ENCODE measurements around the gene SSNA1.

Gene SSNA1, protein sequence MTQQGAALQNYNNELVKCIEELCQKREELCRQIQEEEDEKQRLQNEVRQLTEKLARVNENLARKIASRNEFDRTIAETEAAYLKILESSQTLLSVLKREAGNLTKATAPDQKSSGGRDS

DNA sequence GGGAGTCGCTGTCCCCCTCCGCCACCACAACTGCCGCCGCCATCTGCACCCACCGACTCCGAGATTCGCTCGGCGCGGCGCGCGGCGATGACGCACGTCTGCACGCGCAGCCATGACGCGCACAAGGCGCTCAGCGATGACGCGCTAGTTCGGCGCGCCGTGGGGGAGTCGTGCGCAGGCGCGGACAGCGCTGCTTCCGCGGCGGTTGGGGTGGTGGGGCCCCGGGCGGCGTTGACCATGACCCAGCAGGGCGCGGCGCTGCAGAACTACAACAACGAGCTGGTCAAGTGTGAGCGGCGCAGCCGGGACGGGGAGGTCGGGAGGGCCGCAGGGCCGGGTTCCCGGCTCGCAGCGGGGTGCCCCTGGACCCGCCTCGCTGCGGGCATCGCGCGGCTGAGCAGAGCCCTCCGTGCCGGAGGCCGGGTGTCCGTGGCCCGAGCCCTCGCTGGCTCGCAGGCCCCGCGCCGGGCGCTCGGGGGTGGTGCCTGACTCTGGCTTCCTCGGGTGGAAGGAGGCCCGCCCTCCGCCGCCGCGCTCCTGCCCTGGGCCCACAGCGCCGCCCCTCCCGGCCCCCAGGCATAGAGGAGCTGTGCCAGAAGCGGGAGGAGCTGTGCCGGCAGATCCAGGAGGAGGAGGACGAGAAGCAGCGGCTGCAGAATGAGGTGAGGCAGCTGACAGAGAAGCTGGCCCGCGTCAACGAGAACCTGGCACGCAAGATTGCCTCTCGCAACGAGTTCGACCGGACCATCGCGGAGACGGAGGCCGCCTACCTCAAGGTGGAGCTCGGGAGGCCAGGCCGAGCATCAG is at the start of gene SSNA1, which contains the start of gene ANAPC2:
Gene SSNA1 (plus strand): TSS at position 187 of the 807 bp plus-strand sequence. CDS start 51 bp downstream, at position 238.
Gene ANAPC2 (minus strand): TSS at position 71 of the 807 bp plus-strand sequence. CDS start 28 bp downstream, at position 43.
- H3K36me3 ChIP-seq (ENCODE audit: control insufficient read depth in 2 of 2, insufficient read depth in 1 of 2, low read length in 2 of 2) = peaks cover 0 to 69% of the 10 kb centered on the region in 2 experiments; a peak in 1 of 3 replicates
- H3K4me3 ChIP-seq (ENCODE audit: low read depth, low read length) = peak within 1 kb of the TSS; percentile 92
- H3K9me3 ChIP-seq (ENCODE audit: control insufficient read depth, insufficient read depth, low read depth, low read length) = no peaks in the 10 kb centered on the region
- CTCF ChIA-PET = interaction anchor here (0.7 to 3.5 kb wide), 12 partner anchors 9 to 342 kb away, joined by 3 to 22 read pairs (median 4); partner anchors contain the start of genes RNF224 and TPRN
- POLR2A ChIA-PET = interaction anchor here (0.5 to 7.1 kb wide), 28 partner anchors 10 to 416 kb away, joined by 3 to 178 read pairs (median 5); partner anchors contain the start of genes LRRC26, MAN1B1, MRPL41 and NDOR1
- peaks cover 11% of the 10 kb centered on the region for H3K4me1 ChIP-seq (ENCODE audit: control insufficient read depth, insufficient read depth, low read length)
- peak within 1 kb of the TSS; percentile 92 for H3K27ac ChIP-seq (ENCODE audit: extremely low read depth, low read depth, low read length)
- TF ChIP-seq ZNF350 (tag by site-specific recombination; IDR thresholded peaks at IDR 0.05) (no peak), ZEB2 (tag by site-specific recombination; IDR thresholded peaks at IDR 0.05) (peak; percentile 86), ZNF24 (tag by site-specific recombination; IDR thresholded peaks at IDR 0.05) (peak; percentile 73; the same call in 1 of the 2 replicates), ZNF341 (tag by site-specific recombination; IDR thresholded peaks at IDR 0.05; ENCODE audit: low read depth) (peak; percentile 99), ZNF146 (tag by site-specific recombination; IDR thresholded peaks at IDR 0.05) (peak; percentile 81), YY2 (tag by site-specific recombination; IDR thresholded peaks at IDR 0.05) (peak; percentile 99), KLF10 (tag by site-specific recombination; IDR thresholded peaks at IDR 0.05) (peak; percentile 83; the same call in 1 of the 2 replicates), ZNF561 (tag by site-specific recombination; IDR thresholded peaks at IDR 0.05; ENCODE audit: borderline replicate concordance) (peak; percentile 91; the same call in 1 of the 2 replicates), SP7 (tag by site-specific recombination; IDR thresholded peaks at IDR 0.05) (peak; percentile 84), HOXC10 (CRISPR knock-in tag; IDR thresholded peaks at IDR 0.05) (0 out of 2 replicates have a peak, but pooled peaks have one; percentile 76), ZNF610 (tag by site-specific recombination; IDR thresholded peaks at IDR 0.05; ENCODE audit: borderline replicate concordance) (peak; percentile 64; the same call in 1 of the 2 replicates), GLIS2 (tag by site-specific recombination; IDR thresholded peaks at IDR 0.05) (peak; percentile 82), ZNF707 (tag by site-specific recombination; IDR thresholded peaks at IDR 0.05) (no peak), ZFP37 (tag by site-specific recombination; IDR thresholded peaks at IDR 0.05) (0 out of 2 replicates have a peak, but pooled peaks have one; percentile 5), ZNF423 (tag by site-specific recombination; IDR thresholded peaks at IDR 0.05) (no peak), ZNF2 (tag by site-specific recombination; IDR thresholded peaks at IDR 0.05) (peak; percentile 61), KLF9 (tag by site-specific recombination; IDR thresholded peaks at IDR 0.05; ENCODE audit: low read depth) (peak; percentile 11; the same call in 1 of the 2 replicates), ZNF624 (tag by site-specific recombination; IDR thresholded peaks at IDR 0.05) (no peak), ZNF335 (tag by site-specific recombination; conservative IDR thresholded peaks at IDR 0.05) (peak; percentile 88), ZNF221 (tag by site-specific recombination; IDR thresholded peaks at IDR 0.05; ENCODE audit: borderline replicate concordance) (no peak; the same call in 1 of the 2 replicates), KLF7 (tag by site-specific recombination; IDR thresholded peaks at IDR 0.05; ENCODE audit: borderline replicate concordance) (0 out of 2 replicates have a peak, but pooled peaks have one; percentile 16), ZNF394 (tag by site-specific recombination; IDR thresholded peaks at IDR 0.05; ENCODE audit: borderline replicate concordance) (peak; percentile 100), ZNF223 (tag by site-specific recombination; IDR thresholded peaks at IDR 0.05) (0 out of 2 replicates have a peak, but pooled peaks have one; percentile 33), FEZF1 (tag by site-specific recombination; IDR thresholded peaks at IDR 0.05) (0 out of 2 replicates have a peak, but pooled peaks have one; percentile 14), GLIS1 (tag by site-specific recombination; IDR thresholded peaks at IDR 0.05) (peak; percentile 69)
- TF ChIP-seq, protein P1, sequence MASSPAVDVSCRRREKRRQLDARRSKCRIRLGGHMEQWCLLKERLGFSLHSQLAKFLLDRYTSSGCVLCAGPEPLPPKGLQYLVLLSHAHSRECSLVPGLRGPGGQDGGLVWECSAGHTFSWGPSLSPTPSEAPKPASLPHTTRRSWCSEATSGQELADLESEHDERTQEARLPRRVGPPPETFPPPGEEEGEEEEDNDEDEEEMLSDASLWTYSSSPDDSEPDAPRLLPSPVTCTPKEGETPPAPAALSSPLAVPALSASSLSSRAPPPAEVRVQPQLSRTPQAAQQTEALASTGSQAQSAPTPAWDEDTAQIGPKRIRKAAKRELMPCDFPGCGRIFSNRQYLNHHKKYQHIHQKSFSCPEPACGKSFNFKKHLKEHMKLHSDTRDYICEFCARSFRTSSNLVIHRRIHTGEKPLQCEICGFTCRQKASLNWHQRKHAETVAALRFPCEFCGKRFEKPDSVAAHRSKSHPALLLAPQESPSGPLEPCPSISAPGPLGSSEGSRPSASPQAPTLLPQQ (tag by site-specific recombination; IDR thresholded peaks at IDR 0.05) = peak; percentile 98
- TF ChIP-seq, protein P2, sequence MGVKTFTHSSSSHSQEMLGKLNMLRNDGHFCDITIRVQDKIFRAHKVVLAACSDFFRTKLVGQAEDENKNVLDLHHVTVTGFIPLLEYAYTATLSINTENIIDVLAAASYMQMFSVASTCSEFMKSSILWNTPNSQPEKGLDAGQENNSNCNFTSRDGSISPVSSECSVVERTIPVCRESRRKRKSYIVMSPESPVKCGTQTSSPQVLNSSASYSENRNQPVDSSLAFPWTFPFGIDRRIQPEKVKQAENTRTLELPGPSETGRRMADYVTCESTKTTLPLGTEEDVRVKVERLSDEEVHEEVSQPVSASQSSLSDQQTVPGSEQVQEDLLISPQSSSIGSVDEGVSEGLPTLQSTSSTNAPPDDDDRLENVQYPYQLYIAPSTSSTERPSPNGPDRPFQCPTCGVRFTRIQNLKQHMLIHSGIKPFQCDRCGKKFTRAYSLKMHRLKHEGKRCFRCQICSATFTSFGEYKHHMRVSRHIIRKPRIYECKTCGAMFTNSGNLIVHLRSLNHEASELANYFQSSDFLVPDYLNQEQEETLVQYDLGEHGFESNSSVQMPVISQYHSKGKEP (tag by site-specific recombination; IDR thresholded peaks at IDR 0.05) = peak; percentile 23; the same call in 1 of the 2 replicates
- TF ChIP-seq, protein P3, sequence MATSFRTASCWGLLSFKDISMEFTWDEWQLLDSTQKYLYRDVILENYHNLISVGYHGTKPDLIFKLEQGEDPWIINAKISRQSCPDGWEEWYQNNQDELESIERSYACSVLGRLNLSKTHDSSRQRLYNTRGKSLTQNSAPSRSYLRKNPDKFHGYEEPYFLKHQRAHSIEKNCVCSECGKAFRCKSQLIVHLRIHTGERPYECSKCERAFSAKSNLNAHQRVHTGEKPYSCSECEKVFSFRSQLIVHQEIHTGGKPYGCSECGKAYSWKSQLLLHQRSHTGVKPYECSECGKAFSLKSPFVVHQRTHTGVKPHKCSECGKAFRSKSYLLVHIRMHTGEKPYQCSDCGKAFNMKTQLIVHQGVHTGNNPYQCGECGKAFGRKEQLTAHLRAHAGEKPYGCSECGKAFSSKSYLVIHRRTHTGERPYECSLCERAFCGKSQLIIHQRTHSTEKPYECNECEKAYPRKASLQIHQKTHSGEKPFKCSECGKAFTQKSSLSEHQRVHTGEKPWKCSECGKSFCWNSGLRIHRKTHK (tag by site-specific recombination; IDR thresholded peaks at IDR 0.05) = no peak
- TF ChIP-seq, protein P4, sequence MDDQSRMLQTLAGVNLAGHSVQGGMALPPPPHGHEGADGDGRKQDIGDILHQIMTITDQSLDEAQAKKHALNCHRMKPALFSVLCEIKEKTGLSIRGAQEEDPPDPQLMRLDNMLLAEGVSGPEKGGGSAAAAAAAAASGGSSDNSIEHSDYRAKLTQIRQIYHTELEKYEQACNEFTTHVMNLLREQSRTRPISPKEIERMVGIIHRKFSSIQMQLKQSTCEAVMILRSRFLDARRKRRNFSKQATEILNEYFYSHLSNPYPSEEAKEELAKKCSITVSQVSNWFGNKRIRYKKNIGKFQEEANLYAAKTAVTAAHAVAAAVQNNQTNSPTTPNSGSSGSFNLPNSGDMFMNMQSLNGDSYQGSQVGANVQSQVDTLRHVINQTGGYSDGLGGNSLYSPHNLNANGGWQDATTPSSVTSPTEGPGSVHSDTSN (CRISPR knock-in tag; IDR thresholded peaks at IDR 0.05) = peak; percentile 97
- TF ChIP-seq, protein P5, sequence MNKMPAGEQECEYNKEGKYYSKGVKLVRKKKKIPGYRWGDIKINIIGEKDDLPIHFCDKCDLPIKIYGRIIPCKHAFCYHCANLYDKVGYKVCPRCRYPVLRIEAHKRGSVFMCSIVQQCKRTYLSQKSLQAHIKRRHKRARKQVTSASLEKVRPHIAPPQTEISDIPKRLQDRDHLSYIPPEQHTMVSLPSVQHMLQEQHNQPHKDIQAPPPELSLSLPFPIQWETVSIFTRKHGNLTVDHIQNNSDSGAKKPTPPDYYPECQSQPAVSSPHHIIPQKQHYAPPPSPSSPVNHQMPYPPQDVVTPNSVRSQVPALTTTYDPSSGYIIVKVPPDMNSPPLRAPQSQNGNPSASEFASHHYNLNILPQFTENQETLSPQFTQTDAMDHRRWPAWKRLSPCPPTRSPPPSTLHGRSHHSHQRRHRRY (tag by site-specific recombination; IDR thresholded peaks at IDR 0.05) = no peak

Measured in HEK293 (cell line).